NCI-H2107 (cell line): ENCODE measurements around the gene RABL3.
A peak's percentile ranks its signal among the peaks of the same experiment; 100 is the strongest.
"Not testable (repeated sequence)": the region's sequence is repeated elsewhere in the genome, so short reads cannot be mapped to it uniquely, and the experiment has no call there.

Source experiments
- DNase-seq: peaks from one replicate; lab custom pipeline; 2025; lab: John Stamatoyannopoulos, UW

The RABL3 gene

DNA sequence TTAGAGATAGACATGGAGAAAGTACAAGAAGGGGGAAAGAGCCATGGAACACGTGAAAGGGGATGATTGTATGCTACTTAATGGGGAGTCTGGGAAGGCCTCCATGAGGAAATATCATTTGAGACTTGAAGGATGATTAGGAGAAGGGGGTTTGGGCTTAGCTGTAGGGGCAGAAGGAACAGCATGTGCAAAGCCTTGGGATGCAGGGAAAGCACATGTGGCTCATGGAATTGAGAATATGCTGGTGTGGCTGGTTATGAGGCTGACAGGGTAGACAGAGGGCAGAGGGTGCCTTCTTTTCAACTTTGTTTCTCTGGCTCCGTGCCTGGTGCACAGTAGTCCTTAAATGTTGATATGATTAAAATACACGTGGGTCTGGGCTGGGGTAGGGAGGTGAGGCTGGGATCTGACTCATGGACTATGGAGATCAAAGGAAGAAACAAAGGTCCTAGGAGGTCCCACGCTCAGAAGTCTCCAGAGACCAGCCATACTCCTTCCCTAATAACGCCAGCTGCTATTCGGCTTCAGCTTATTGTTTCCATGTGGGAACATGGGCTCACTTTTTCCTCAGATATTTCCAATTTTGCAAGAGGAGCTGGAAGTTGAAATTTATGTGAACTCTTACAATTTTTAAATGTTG lies 1.4 kb upstream of the RABL3 start:
- no peak for DNase-seq

- DNase-seq: peak; percentile 29
Measured at GRCh38 chr3:120742849-120743365, 591 bp upstream of the RABL3 start.

GRCh38 chr3:120741837-120742197 lies 499 bp downstream of the RABL3 start:
- DNase-seq: no peak

GRCh38 chr3:120741320-120741719 lies 996 bp downstream of the RABL3 start:
- no peak for DNase-seq

GRCh38 chr3:120738006-120738405 lies 4.3 kb downstream of the RABL3 start:
- not testable (repeated sequence) for DNase-seq

DNA sequence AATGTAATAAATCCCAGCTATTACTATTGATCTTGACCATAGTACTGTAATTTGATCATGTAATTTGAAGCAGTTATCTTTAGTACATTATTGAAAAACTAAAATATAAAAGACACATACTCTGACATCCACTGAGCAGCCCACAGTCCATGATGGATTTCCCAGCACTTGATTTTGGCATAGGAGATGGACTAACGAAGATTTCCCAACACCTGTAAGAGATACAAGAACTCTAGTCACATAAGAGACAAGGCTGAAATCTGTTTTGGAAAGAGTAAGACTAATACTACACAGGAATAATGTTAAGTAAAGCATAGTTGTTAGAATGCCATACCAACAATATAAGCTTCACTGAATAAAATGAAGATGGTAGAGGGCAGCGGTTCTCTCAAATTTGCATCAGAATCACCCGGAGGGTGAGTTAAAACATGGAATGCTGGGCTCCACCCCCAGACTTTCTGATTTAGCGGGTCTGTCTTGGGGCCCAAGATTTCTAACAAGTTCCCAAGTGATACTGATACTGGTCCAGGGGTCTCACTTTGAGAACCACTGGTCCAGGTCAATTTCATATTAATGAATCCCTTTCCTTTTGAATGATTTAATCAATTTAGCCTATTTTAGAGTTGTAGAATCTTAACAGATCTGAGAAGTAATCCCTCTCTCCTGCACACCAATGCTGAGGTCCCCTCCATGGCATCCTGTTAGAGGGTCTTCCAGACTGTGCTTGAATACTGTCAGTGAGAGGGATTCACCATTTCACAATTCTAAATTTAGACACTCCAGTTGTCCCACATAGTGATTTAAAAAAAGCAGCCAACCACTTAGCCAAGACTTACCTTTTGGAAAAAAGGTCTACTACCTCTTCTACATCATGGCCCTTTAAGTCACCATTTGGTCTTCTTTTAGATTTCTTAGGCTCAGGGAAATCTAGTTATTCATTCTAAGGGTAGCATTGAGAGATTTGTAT lies 11.5 kb downstream of the RABL3 start:
- DNase-seq: no peak

GRCh38 chr3:120726791-120727190 lies 15.5 kb downstream of the RABL3 start:
- no peak for DNase-seq

GRCh38 chr3:120719167-120719834 lies 23.0 kb downstream of the RABL3 start:
- not testable (repeated sequence) for DNase-seq

GRCh38 chr3:120713262-120713661 lies 29.1 kb downstream of the RABL3 start:
- no peak for DNase-seq

- no peak for DNase-seq
Measured at GRCh38 chr3:120710369-120710768, 31.9 kb downstream of the RABL3 start.

DNA sequence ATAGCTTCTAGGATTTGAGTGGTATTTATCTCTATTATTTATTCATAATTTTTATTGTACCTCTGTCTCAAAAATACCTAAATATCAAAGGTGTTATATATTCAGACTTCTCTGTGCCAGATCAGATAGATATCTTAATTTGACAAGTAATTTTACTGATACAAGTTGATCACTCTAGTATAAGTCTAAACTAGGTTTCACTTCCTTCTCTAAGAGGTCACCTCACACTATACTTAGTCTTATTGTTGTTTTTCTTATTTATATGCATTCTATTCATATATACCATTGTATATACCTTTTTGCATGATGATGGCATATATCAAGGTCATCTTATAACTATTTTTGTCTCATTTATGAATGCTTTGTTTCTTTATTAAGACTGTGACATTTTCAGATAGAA lies 33.9 kb downstream of the RABL3 start:
- no peak for DNase-seq

GRCh38 chr3:120706950-120707349 lies 35.4 kb downstream of the RABL3 start:
- no peak for DNase-seq

GRCh38 chr3:120705884-120706582 lies 36.3 kb downstream of the RABL3 start:
- no peak for DNase-seq

DNA sequence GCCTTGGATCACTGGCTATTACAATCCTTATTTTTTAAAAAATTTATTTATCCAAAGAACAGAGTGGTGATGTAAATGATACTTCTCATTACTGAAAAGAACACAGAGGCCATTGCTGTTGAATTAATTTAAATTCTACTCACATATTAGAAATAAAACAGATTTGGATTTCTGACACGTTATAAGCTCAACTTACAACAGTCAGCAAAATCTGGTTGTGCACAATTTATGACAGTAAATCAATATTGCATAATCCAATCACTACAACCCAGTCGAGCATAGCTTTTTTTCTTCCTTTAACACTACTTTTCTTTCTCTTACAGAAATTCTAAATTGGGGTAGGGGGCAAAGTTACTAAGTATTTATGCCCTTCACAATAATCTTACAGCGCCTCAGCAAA lies 43.0 kb downstream of the RABL3 start:
- DNase-seq: no peak

- DNase-seq: no peak
Measured at GRCh38 chr3:120693439-120694171, 48.7 kb downstream of the RABL3 start.

GRCh38 chr3:120689395-120689794 lies 52.9 kb downstream of the RABL3 start:
- DNase-seq: no peak

GRCh38 chr3:120688121-120688520 lies 54.2 kb downstream of the RABL3 start:
- DNase-seq: no peak

GRCh38 chr3:120685411-120685810 lies 56.9 kb downstream of the RABL3 start:
- DNase-seq: no peak

DNA sequence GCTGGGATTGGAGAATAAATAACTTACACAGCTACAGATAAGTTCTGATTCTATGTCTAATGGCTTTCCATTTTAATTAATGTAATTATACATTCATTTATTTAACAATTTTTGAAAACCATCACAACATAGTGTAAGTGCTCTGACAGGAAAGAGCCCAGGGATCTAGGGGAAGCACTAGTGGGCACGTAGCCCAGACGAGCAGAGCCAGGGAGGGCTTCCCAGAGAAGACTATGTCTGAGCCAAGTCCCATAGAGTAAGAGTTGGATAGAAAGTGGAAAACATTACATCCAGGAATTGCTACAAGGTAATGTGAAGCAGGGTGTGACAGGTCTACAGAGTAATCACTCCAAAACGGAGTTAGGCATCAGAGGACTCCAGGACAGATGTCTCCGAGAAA lies 57.4 kb downstream of the RABL3 start:
- no peak for DNase-seq

GRCh38 chr3:120683671-120684301 lies 58.5 kb downstream of the RABL3 start:
- DNase-seq: no peak

DNA sequence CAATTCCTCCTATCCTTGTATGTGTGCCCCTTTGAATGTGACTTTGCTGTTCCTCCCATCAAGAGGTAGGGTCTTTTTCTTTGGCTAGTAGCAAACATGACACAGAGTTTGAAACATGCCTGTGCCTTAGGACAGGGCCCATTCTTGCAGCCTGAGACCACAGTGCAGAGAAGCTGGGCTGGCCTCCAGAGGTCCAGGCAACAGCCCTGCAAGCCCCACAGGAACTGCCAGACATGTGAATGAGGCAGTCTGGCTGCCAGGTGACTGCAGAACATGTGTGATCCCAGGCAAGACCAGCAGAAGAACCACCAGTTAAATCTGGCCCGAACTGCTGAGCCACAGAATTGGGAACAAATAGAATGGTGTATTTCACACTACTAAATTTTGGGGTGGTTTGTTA lies 59.1 kb downstream of the RABL3 start:
- no peak for DNase-seq
